Cardiac muscle cell (in vitro differentiated cells and primary cell): ENCODE results near the gene TMPRSS7. TPM values are rescaled to one million over a fixed set of nuclear protein-coding genes. Genes with fewer than 3 reads are reported as not detected.

ENCODE experiments used
- DNase-seq, 2 donors: peaks; one replicate each; pipeline versions ENCODE4 v3.0.0 to v3.0.0-alpha.2; 2010 to 2017; ENCODE audit warnings: low read depth in 1 of 2, low spot score in 1 of 2
- H3K27ac ChIP-seq: fragments of 200-600 bp; sonication (generic); 2 replicates; pipeline ENCODE4 v1.5.1; 2016
- H3K27me3 ChIP-seq: fragments of 200-600 bp; sonication (generic); 2 replicates; pipeline ENCODE4 v1.6.0; 2016; ENCODE audit warnings: control low read depth
- H3K36me3 ChIP-seq: fragments of 200-600 bp; sonication (generic); 2 replicates; pipeline ENCODE4 v1.5.1; 2016; ENCODE audit warnings: control low read depth
- H3K4me1 ChIP-seq: fragments of 200-600 bp; sonication (generic); 2 replicates; pipeline ENCODE4 v1.8.1; 2017; ENCODE audit warnings: low read depth, mild to moderate bottlenecking, mixed run types
- H3K4me3 ChIP-seq: fragments of 200-600 bp; sonication (generic); 2 replicates; pipeline ENCODE4 v1.5.1; 2016; ENCODE audit warnings: mild to moderate bottlenecking
- H3K9me3 ChIP-seq: fragments of 200-600 bp; sonication (generic); 2 replicates; pipeline ENCODE4 v1.5.1; 2017; ENCODE audit warnings: low read depth, mild to moderate bottlenecking, control low read depth
- CTCF ChIP-seq: IDR thresholded peaks from 2 replicates; pipeline ENCODE4 v1.5.1; 2012; ENCODE audit warnings: low read depth, mild to moderate bottlenecking, low read length
- polyA plus RNA-seq: library from polyadenylated mRNA; unstranded; fragments of >200 nt; fragmentation: Nextera tagmentation; extraction: Ambion mirVana; gene quantifications from 2 replicates; pipeline ENCODE4 v1.2.1, GENCODE V29; 2016
- total RNA-seq: library from RNA; depleted of rRNA; stranded (reverse); fragments of >200 nt; gene quantifications from 2 replicates; pipeline ENCODE4 v1.2.3, GENCODE V29; 2016

Gene TMPRSS7
- total and polyA plus RNA-seq, 2 experiments from 2014 or later: not detected

DNA sequence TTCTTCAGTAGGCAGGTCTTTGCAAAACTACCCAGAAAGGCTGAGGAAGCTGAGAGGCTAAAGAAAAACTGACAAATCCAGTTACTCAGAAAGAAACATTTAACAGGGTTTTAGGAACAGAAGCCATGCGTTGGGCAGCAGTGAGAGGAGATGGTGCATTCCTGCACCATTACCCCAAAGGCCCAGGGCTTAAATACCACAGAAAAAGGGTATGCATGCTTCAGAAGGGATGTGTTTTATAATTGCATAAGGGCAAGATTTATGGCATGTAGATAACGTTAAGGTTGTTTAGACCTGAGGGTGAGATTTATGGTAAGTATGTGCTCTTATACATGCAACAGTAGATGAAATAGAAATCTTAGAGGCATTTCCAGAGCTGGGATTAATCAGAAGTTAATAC, 61.6 kb downstream of the TMPRSS7 start:
- no peak for DNase-seq

GRCh38 chr3:112097378-112097777, 62.8 kb downstream of the TMPRSS7 start:
- Histone ChIP-seq H3K9me3 (no peaks in the 10 kb centered on the region), H3K27me3 (no peaks in the 10 kb centered on the region), H3K4me1 (peaks cover 14% of the 10 kb centered on the region), H3K27ac (no peak overlapping the region), H3K36me3 (no peaks in the 10 kb centered on the region), H3K4me3 (no peak overlapping the region)
- TF ChIP-seq CTCF: no peak
- DNase-seq: peak in 1 of 2 donors; percentile 99

More for the DNA sequence above, 61.6 kb downstream of the TMPRSS7 start:
- no peak for TF ChIP-seq CTCF
- no peak overlapping the region for H3K4me3 ChIP-seq
- H3K9me3 ChIP-seq: no peaks in the 10 kb centered on the region
- H3K36me3 ChIP-seq: no peaks in the 10 kb centered on the region
- no peaks in the 10 kb centered on the region for H3K27me3 ChIP-seq
- no peak overlapping the region for H3K27ac ChIP-seq
- H3K4me1 ChIP-seq: peaks cover 23% of the 10 kb centered on the region

DNA sequence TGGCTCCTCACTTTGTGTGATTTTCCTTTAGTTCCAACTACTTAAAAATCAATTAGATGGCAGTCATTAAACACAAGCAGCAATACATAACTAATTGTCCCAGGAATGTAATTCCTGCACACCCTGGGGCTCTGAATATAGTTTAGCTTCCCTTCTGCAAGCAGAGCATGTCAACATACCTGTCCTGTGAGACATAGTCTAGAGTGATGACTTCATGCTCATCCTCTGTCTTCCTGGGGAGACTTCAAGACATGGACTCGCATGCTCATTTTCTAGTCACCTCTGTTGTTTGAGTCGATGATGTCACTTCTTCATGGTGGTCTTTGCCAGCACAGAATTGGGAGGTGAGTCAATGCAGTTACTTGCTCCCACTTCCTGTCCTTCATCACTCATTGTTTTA, 67.4 kb downstream of the TMPRSS7 start:
- Histone ChIP-seq H3K4me3 (no peak overlapping the region), H3K36me3 (no peaks in the 10 kb centered on the region), H3K27me3 (no peaks in the 10 kb centered on the region), H3K4me1 (peaks cover 4% of the 10 kb centered on the region), H3K9me3 (no peaks in the 10 kb centered on the region), H3K27ac (no peak overlapping the region)
- DNase-seq: peak in 1 of 2 donors; percentile 34
- TF ChIP-seq CTCF: no peak

DNA sequence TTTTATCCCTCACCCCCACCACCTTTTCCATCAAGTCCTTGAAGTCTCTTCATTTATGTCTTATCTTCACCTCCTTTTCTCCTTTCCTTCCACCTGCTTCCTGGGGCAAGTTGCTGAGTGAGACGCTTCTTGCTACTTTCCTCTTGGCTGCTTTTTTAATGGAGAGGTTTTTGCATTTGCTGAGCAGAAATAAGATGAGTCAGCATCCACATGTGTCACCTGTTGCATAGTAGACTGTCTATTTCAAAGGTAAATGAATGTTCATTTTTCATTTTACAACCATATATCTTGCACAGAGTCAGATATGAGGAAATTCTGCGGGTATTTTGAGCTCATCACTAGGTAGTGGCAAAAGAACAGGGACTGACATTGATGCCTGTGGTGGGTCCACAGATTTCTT, 70.2 kb downstream of the TMPRSS7 start:
- Histone ChIP-seq H3K27me3 (no peaks in the 10 kb centered on the region), H3K4me3 (no peak overlapping the region), H3K36me3 (no peaks in the 10 kb centered on the region), H3K27ac (no peak overlapping the region), H3K4me1 (peaks cover 4% of the 10 kb centered on the region), H3K9me3 (no peaks in the 10 kb centered on the region)
- no peak for DNase-seq
- TF ChIP-seq CTCF: no peak

DNA sequence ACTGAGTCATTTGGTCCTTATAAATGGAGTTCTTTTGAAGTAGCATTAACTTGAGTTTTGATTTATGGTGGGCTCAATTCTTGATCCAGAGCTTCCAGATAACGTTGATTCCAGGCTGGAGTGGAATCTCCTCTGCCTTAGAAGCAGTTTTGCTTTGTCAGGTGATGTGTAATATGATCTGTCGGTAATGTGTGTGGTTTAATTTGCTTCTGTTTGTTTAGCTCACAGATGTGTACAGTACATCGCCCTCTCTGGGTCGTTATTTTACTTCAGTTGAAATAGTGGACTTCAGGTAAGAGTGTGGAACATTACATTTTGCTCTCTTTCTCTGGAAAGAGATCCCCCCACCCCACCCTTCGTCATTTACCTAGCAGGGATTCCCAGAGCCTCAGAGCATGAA, 74.8 kb downstream of the TMPRSS7 start:
- Histone ChIP-seq H3K27ac (no peak overlapping the region), H3K27me3 (no peaks in the 10 kb centered on the region), H3K4me3 (no peak overlapping the region), H3K4me1 (no peaks in the 10 kb centered on the region), H3K9me3 (no peaks in the 10 kb centered on the region), H3K36me3 (no peaks in the 10 kb centered on the region)
- no peak for TF ChIP-seq CTCF
- no peak for DNase-seq

GRCh38 chr3:112111785-112112402, 77.4 kb downstream of the TMPRSS7 start:
- H3K4me3 ChIP-seq: no peak overlapping the region
- no peak overlapping the region for H3K27ac ChIP-seq
- peaks cover 4% of the 10 kb centered on the region for H3K36me3 ChIP-seq
- TF ChIP-seq CTCF: peak; percentile 92
- no peaks in the 10 kb centered on the region for H3K27me3 ChIP-seq
- H3K4me1 ChIP-seq: peaks cover 10% of the 10 kb centered on the region
- no peaks in the 10 kb centered on the region for H3K9me3 ChIP-seq
- peak; percentile 80 to 85 for DNase-seq
